ENCODE results near the gene DIAPH2. TPM values are rescaled to one million over a fixed set of nuclear protein-coding genes. Genes with fewer than 3 reads are reported as not detected.

Gene DIAPH2
- total and polyA plus RNA-seq, 7 donors, result 2.6 to 19.2 (median 11.5) TPM

DNA sequence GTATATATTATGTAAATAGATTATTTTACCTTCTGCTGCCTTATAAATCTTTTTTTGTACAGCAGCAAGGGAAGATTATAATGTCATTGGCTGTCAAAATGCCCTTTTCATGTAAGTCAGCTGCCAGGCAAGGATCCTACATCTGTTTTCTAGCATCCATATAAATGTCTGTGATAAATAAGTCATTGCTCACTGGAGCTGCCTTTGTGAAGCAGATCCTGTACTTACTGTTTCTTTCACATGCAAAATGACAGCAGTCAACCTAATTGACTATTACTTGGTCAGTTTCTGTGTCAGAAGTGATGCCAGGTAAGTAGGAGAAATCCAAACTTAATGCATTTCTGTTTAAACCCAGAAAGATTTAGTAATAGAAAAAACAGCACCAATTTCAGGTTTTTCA, 819.8 kb downstream of the DIAPH2 start:
- ATAC-seq, result no peak
- DNase-seq, result no peak
- intact Hi-C loops (cut with DNase I), result no loop called here

DNA sequence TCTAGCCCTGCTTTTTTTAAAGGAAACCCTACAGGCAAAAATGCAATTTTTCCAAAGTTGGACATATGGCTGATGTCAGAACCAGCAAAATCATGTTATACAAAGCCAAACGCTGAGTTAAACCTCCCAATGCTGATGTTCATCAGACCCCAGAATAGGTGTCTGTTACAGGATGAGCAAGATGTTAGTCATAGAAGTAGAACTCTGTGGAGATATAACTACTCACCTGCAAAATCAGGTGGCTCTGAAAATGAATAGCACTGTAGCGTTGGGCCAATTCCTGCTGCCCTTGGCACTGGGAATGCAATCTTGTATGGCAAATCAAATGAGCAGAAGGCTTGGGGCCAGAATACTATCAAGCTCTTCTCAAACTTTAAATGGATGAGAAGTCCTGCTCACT, 833.1 kb downstream of the DIAPH2 start:
- intact Hi-C loops (cut with DNase I), result no loop called here
- Histone ChIP-seq H3K9me3 (no peaks in the 10 kb centered on the region), H3K4me1 (no peaks in the 10 kb centered on the region), H3K4me3 (no peak overlapping the region), H3K27ac (no peak overlapping the region), H3K36me3 (ENCODE audit: insufficient read depth in 1 of 2, low read depth in 1 of 2) (no peaks in the 10 kb centered on the region), H3K27me3 (ENCODE audit: insufficient read depth in 3 of 3, low read length in 2 of 3) (no peaks in the 10 kb centered on the region)
- ATAC-seq, result no peak
- no peak for DNase-seq
- TF ChIP-seq, protein P1, sequence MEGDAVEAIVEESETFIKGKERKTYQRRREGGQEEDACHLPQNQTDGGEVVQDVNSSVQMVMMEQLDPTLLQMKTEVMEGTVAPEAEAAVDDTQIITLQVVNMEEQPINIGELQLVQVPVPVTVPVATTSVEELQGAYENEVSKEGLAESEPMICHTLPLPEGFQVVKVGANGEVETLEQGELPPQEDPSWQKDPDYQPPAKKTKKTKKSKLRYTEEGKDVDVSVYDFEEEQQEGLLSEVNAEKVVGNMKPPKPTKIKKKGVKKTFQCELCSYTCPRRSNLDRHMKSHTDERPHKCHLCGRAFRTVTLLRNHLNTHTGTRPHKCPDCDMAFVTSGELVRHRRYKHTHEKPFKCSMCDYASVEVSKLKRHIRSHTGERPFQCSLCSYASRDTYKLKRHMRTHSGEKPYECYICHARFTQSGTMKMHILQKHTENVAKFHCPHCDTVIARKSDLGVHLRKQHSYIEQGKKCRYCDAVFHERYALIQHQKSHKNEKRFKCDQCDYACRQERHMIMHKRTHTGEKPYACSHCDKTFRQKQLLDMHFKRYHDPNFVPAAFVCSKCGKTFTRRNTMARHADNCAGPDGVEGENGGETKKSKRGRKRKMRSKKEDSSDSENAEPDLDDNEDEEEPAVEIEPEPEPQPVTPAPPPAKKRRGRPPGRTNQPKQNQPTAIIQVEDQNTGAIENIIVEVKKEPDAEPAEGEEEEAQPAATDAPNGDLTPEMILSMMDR (IDR thresholded peaks at IDR 0.05), result no peak
- 84 to 92% (median 86%) methylated on average over 2 of the region's 2 CpGs for WGBS, 3 donors

More for the DNA sequence above, 819.8 kb downstream of the DIAPH2 start:
- Histone ChIP-seq H3K36me3 (ENCODE audit: insufficient read depth in 1 of 2, low read depth in 1 of 2) (no peaks in the 10 kb centered on the region), H3K9me3 (no peaks in the 10 kb centered on the region), H3K4me1 (no peaks in the 10 kb centered on the region), H3K27ac (no peak overlapping the region), H3K27me3 (ENCODE audit: insufficient read depth in 3 of 3, low read length in 2 of 3) (no peaks in the 10 kb centered on the region), H3K4me3 (no peak overlapping the region)
- TF ChIP-seq, protein P1 (IDR thresholded peaks at IDR 0.05), result no peak

DNA sequence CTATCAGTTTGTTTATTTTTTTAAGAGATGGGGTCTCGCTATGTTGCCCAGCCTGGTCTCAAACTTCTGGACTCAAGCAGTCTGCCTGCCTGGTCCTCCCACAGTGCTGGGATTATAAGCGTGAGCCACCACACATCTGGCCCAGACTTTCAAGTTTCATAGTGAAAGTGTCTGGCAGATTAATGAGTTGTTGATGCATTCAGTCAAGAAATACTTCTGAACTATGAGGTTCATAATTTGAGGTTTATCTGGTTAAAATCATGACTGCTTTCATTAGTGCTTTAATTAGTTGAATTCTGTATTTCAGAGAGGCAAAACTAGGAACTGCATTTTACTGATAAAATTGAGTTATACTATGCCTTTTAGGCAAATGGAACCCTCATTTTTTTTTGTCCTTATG, 837.7 kb downstream of the DIAPH2 start:
- H3K4me1 ChIP-seq, result no peaks in the 10 kb centered on the region
- no peak for DNase-seq
- TF ChIP-seq, protein P1 (IDR thresholded peaks at IDR 0.05), result no peak
- no peaks in the 10 kb centered on the region for H3K27me3 ChIP-seq (ENCODE audit: insufficient read depth in 3 of 3, low read length in 2 of 3)
- H3K4me3 ChIP-seq, result no peak overlapping the region
- H3K27ac ChIP-seq, result no peak overlapping the region
- intact Hi-C loops (cut with DNase I), result no loop called here
- H3K9me3 ChIP-seq, result no peaks in the 10 kb centered on the region
- no peaks in the 10 kb centered on the region for H3K36me3 ChIP-seq (ENCODE audit: insufficient read depth in 1 of 2, low read depth in 1 of 2)
- no peak for ATAC-seq
- 91 to 97% (median 97%) methylated on average over 2 of the region's 2 CpGs for WGBS, 3 donors

- H3K4me1 ChIP-seq, result no peaks in the 10 kb centered on the region
- DNase-seq (no peak), ATAC-seq (no peak)
- 81 to 96% (median 95%) methylated on average over 2 of the region's 2 CpGs for WGBS, 3 donors
- no peak overlapping the region for H3K27ac ChIP-seq
- no peak overlapping the region for H3K4me3 ChIP-seq
- TF ChIP-seq, protein P1 (IDR thresholded peaks at IDR 0.05), result no peak
- H3K27me3 ChIP-seq (ENCODE audit: insufficient read depth in 3 of 3, low read length in 2 of 3), result no peaks in the 10 kb centered on the region
- H3K9me3 ChIP-seq, result peaks cover 8% of the 10 kb centered on the region
- intact Hi-C loops (cut with DNase I), result no loop called here
- H3K36me3 ChIP-seq (ENCODE audit: insufficient read depth in 1 of 2, low read depth in 1 of 2), result no peaks in the 10 kb centered on the region
Observed at GRCh38 chrX:97524340-97524739, 839.7 kb downstream of the DIAPH2 start.

DNA sequence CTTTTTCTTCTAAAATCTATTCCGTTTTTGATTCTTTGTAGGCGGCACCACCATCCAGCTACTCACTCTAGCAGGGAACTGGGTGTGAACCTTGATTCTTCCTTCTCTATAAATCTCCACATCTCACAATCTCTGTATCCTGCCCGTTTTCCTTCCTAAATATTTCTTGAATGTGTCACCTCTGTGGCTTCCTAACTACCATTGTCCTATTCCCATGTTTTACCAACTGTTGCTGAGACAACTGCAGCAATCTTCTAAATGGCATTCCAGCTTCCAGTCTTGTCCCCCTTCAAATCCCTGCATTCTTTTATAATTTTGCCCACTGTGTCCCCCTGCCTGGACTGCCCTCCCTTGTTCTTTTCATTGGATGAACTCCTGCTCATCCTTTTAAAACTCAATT, 840.4 kb downstream of the DIAPH2 start:
- Histone ChIP-seq H3K27ac (no peak overlapping the region), H3K4me1 (no peaks in the 10 kb centered on the region), H3K4me3 (no peak overlapping the region), H3K36me3 (ENCODE audit: insufficient read depth in 1 of 2, low read depth in 1 of 2) (no peaks in the 10 kb centered on the region), H3K27me3 (ENCODE audit: insufficient read depth in 3 of 3, low read length in 2 of 3) (no peaks in the 10 kb centered on the region), H3K9me3 (peaks cover 12% of the 10 kb centered on the region)
- no peak for DNase-seq
- 69 to 87% (median 86%) methylated on average over 3 of the region's 3 CpGs for WGBS, 3 donors
- TF ChIP-seq, protein P1 (IDR thresholded peaks at IDR 0.05), result no peak
- intact Hi-C loops (cut with DNase I), result no loop called here
- no peak for ATAC-seq

All from psoas muscle (tissue), 8 donors.